Liver (tissue), 9 donors: ENCODE results near the gene INO80D. TPM values are rescaled to one million over a fixed set of nuclear protein-coding genes. Genes with fewer than 3 reads are reported as not detected.
"Not testable (repeated sequence)": the region's sequence is repeated elsewhere in the genome, so short reads cannot be mapped to it uniquely, and the experiment has no call there.

Source experiments
- DNase-seq: peaks from one replicate; pipeline ENCODE4 v3.0.0-alpha.2; 2017; ENCODE audit warnings: low spot score
- H3K27ac ChIP-seq, 2 donors: one replicate each; pipeline ENCODE4 v1.7.0; 2013; ENCODE audit warnings: inconsistent platforms in 2 of 2, low read length in 2 of 2, control low read depth in 1 of 2, low read depth in 1 of 2, mild to moderate bottlenecking in 1 of 2
- H3K27me3 ChIP-seq, 4 donors: one replicate each; pipeline versions ENCODE4 v1.6.1 to v1.7.0; 2013; ENCODE audit warnings: low read length in 3 of 4, inconsistent platforms in 1 of 4, mild to moderate bottlenecking in 1 of 4, moderate library complexity in 1 of 4; ENCODE audit not compliant: control insufficient read depth in 4 of 4, insufficient read depth in 4 of 4
- H3K36me3 ChIP-seq, 4 donors: one replicate each; pipeline versions ENCODE4 v1.6.1 to v1.7.0; 2013; ENCODE audit warnings: low read length in 3 of 4, mild to moderate bottlenecking in 3 of 4, low read depth in 1 of 4, moderate library complexity in 1 of 4; ENCODE audit not compliant: control insufficient read depth in 4 of 4, insufficient read depth in 3 of 4
- H3K4me1 ChIP-seq, 4 donors: one replicate each; pipeline versions ENCODE4 v1.6.1 to v1.7.0; 2013; ENCODE audit warnings: low read length in 3 of 4, mild to moderate bottlenecking in 3 of 4, moderate library complexity in 1 of 4; ENCODE audit not compliant: control insufficient read depth in 4 of 4, insufficient read depth in 4 of 4
- H3K4me3 ChIP-seq, 3 donors: one replicate each; pipeline versions ENCODE4 v1.6.1 to v1.7.0; 2013; ENCODE audit warnings: low read length in 3 of 3, control low read depth in 1 of 3, low read depth in 1 of 3, mild to moderate bottlenecking in 1 of 3
- H3K9ac ChIP-seq, 2 donors: one replicate each; pipeline ENCODE4 v1.7.0; 2013; ENCODE audit warnings: low read length in 2 of 2, mild to moderate bottlenecking in 2 of 2, moderate library complexity in 2 of 2, control low read depth in 1 of 2, low read depth in 1 of 2
- H3K9me3 ChIP-seq, 4 donors: one replicate each; pipeline versions ENCODE4 v1.6.1 to v1.7.0; 2013; ENCODE audit warnings: low read length in 3 of 4; ENCODE audit not compliant: control insufficient read depth in 4 of 4
- CTCF ChIP-seq: fragments of 150-350 bp; IDR thresholded peaks from 2 replicates; pipeline ENCODE4 v1.5.1; 2017; ENCODE audit warnings: improper control_type of control experiment, low read depth, low read length; ENCODE audit not compliant: missing input control
- FOXA1 ChIP-seq: IDR thresholded peaks from 2 replicates; pipeline ENCODE4 v1.6.1; 2016; ENCODE audit warnings: antibody characterized with exemption
- FOXA2 ChIP-seq: IDR thresholded peaks from 2 replicates; pipeline ENCODE4 v1.6.1; 2016; ENCODE audit warnings: antibody characterized with exemption
- GABPA ChIP-seq, 2 donors: IDR thresholded peaks in 1 of 2; conservative IDR thresholded peaks in 1 of 2; 2 replicates each; pipeline ENCODE4 v1.6.1; 2016; ENCODE audit warnings: antibody characterized with exemption in 2 of 2, mild to moderate bottlenecking in 1 of 2, moderate library complexity in 1 of 2
- HNF4A ChIP-seq, 2 donors: conservative IDR thresholded peaks; 2 replicates each; pipeline ENCODE4 v1.6.1; 2016; ENCODE audit warnings: antibody characterized with exemption in 2 of 2, mild to moderate bottlenecking in 2 of 2
- HNF4G ChIP-seq: IDR thresholded peaks from 2 replicates; pipeline ENCODE4 v1.6.1; 2016; ENCODE audit warnings: antibody characterized with exemption
- JUND ChIP-seq, 2 donors: IDR thresholded peaks; 2 replicates each; pipeline ENCODE4 v1.6.1; 2016; ENCODE audit warnings: antibody characterized with exemption in 2 of 2
- MAX ChIP-seq: IDR thresholded peaks from 2 replicates; pipeline ENCODE4 v1.6.1; 2016; ENCODE audit warnings: antibody characterized with exemption
- RAD21 ChIP-seq, 2 donors: IDR thresholded peaks; 2 replicates each; pipeline ENCODE4 v1.6.1; 2016; ENCODE audit warnings: antibody characterized with exemption in 2 of 2, mild to moderate bottlenecking in 2 of 2
- REST ChIP-seq: IDR thresholded peaks from 2 replicates; pipeline ENCODE4 v1.6.1; 2016; ENCODE audit warnings: antibody characterized with exemption, mild to moderate bottlenecking
- RXRA ChIP-seq, 2 donors: IDR thresholded peaks; 2 replicates each; pipeline ENCODE4 v1.6.1; 2017 to 2018; ENCODE audit warnings: antibody characterized with exemption in 2 of 2, mild to moderate bottlenecking in 1 of 2
- SP1 ChIP-seq: IDR thresholded peaks from 2 replicates; pipeline ENCODE4 v1.6.1; 2018; ENCODE audit warnings: antibody characterized with exemption, mild to moderate bottlenecking
- TAF1 ChIP-seq: conservative IDR thresholded peaks from 2 replicates; pipeline ENCODE4 v1.6.1; 2016; ENCODE audit warnings: antibody characterized with exemption, mild to moderate bottlenecking
- YY1 ChIP-seq: IDR thresholded peaks from 2 replicates; pipeline ENCODE4 v1.6.1; 2016; ENCODE audit warnings: antibody characterized with exemption, mild to moderate bottlenecking
- WGBS: extraction: QIAGEN DNeasy Blood & Tissue Kit; methylation state at CpG from one replicate; pipeline ENCODE4 v1.1.7; 2013; 5-methylcytosine and 5-hydroxymethylcytosine counted together
- polyA plus RNA-seq, 2 donors: library from polyadenylated mRNA; stranded (reverse) in 1 of 2; unstranded in 1 of 2; fragments of 200-250 nt in 1 of 2; fragments of >200 nt in 1 of 2; fragmentation: Nextera tagmentation in 1 of 2; extraction: Ambion mirVana in 1 of 2; gene quantifications; one replicate each; pipeline versions ENCODE4 v1.2.1 to v1.2.3, GENCODE V29; 2013 to 2015
- total RNA-seq, 2 donors: library from RNA; depleted of rRNA; stranded (reverse); fragments of >200 nt; gene quantifications; one replicate each; pipeline ENCODE4 v1.2.3, GENCODE V29; 2014
- TF ChIP-seq, protein P1 (sequence below): IDR thresholded peaks from 2 replicates; pipeline ENCODE4 v1.6.1; 2016; ENCODE audit warnings: antibody characterized with exemption
- donor health status: healthy.
- donor health status: healthy.
- donor health status: healthy.
- donor health status: healthy.
- donor health status: healthy.

INO80D gene
- total and polyA plus RNA-seq, 4 donors: 0.76 to 10.3 (median 5.4) TPM

GRCh38 chr2:206127656-206128055 lies 41.7 kb upstream of the INO80D start:
- no peak for DNase-seq
- H3K9me3 ChIP-seq: no peaks in the 10 kb centered on the region
- no peaks in the 10 kb centered on the region for H3K27me3 ChIP-seq
- peaks cover 19 to 69% (median 54%) of the 10 kb centered on the region in 4 donors for H3K36me3 ChIP-seq
- no peak overlapping the region for H3K4me3 ChIP-seq
- no peak overlapping the region for H3K27ac ChIP-seq
- no peak for TF ChIP-seq FOXA1
- TF ChIP-seq RXRA (IDR thresholded peaks at IDR 0.05): no peak
- peak in 1 of 2 donors; percentile 28 for TF ChIP-seq RAD21 (IDR thresholded peaks at IDR 0.05)
- no peaks in the 10 kb centered on the region for H3K4me1 ChIP-seq
- H3K9ac ChIP-seq: no peak overlapping the region

- Histone ChIP-seq H3K36me3 (peaks cover 14 to 77% (median 60%) of the 10 kb centered on the region in 4 donors), H3K4me3 (no peak overlapping the region), H3K9ac (no peak overlapping the region), H3K4me1 (no peaks in the 10 kb centered on the region), H3K27me3 (no peaks in the 10 kb centered on the region), H3K27ac (no peak overlapping the region), H3K9me3 (no peaks in the 10 kb centered on the region)
- TF ChIP-seq HNF4A (conservative IDR thresholded peaks at IDR 0.05) (no peak), SP1 (no peak), MAX (no peak), JUND (IDR thresholded peaks at IDR 0.05) (no peak), YY1 (no peak), REST (no peak), TAF1 (no peak), RXRA (IDR thresholded peaks at IDR 0.05) (no peak), CTCF (no peak), GABPA (IDR thresholded peaks at IDR 0.05 in 1 of 2, conservative IDR thresholded peaks at IDR 0.05 in 1 of 2) (no peak), RAD21 (IDR thresholded peaks at IDR 0.05) (no peak), FOXA2 (no peak), HNF4G (no peak), FOXA1 (no peak)
- TF ChIP-seq, protein P1, sequence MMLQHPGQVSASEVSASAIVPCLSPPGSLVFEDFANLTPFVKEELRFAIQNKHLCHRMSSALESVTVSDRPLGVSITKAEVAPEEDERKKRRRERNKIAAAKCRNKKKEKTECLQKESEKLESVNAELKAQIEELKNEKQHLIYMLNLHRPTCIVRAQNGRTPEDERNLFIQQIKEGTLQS: no peak
- no peak for DNase-seq
These were observed 39.9 kb upstream of the INO80D start for GRCh38 chr2:206125901-206126300.

DNA sequence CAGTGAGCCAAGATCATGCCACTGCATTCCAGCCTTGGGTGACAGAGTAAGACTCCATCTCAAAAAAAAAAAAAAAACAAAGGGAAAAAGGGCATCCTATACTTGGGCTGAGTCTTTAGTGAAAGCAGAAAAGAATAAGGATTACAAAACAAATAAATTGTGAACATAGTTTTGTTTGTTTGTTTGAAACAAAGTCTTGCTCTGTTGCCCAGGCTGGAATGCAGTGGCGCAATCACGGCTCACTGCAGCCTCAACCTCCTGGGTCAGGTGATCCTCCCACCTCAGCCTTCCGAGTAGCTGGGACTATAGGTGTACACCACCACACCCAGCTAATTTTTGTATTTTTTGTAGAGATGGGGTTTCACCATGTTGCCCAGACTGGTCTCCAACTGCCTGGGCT lies 36.6 kb upstream of the INO80D start:
- not testable (repeated sequence) for H3K27me3 ChIP-seq, H3K4me1 ChIP-seq, H3K4me3 ChIP-seq, H3K9ac ChIP-seq, H3K9me3 ChIP-seq, DNase-seq, H3K27ac ChIP-seq
- H3K36me3 ChIP-seq: peaks cover 4 to 64% (median 54%) of the 10 kb centered on the region in 4 donors
- 92% methylated on average over 3 of the region's 3 CpGs for WGBS
